BLaER1 treated with 17β-estradiol and CSF1 and Interleukin-3, amounts not matched to agents 10 nM and 100 nM (cell line): Measurements from ENCODE around the gene C2orf49.

Source experiments
- H3K27ac ChIP-seq, 11 experiments: shearing (Covaris generic); formaldehyde crosslinking; 2 replicates each; pipeline ENCODE4 v1.8.1; 2022
- H3K27me3 ChIP-seq, 11 experiments: shearing (Covaris generic); formaldehyde crosslinking; 2 replicates each; pipeline ENCODE4 v1.8.1; 2022
- H3K36me3 ChIP-seq, 11 experiments: shearing (Covaris generic); formaldehyde crosslinking; 2 replicates each; pipeline ENCODE4 v1.8.1; 2022
- H3K4me1 ChIP-seq, 10 experiments: shearing (Covaris generic); formaldehyde crosslinking; 2 replicates each; pipeline ENCODE4 v1.8.1; 2022
- H3K4me2 ChIP-seq, 11 experiments: shearing (Covaris generic); formaldehyde crosslinking; 2 replicates each; pipeline ENCODE4 v1.8.1; 2022
- H3K4me3 ChIP-seq, 10 experiments: shearing (Covaris generic); formaldehyde crosslinking; 2 replicates each; pipeline ENCODE4 v1.8.1; 2022
- H3K9ac ChIP-seq, 11 experiments: shearing (Covaris generic); formaldehyde crosslinking; 2 replicates each; pipeline ENCODE4 v1.8.1; 2022
- H3K9me3 ChIP-seq, 11 experiments: shearing (Covaris generic); formaldehyde crosslinking; replicated peaks in 1 of 11; 2 replicates each; pipeline ENCODE4 v1.8.1; 2022
- H4K20me1 ChIP-seq, 11 experiments: shearing (Covaris generic); formaldehyde crosslinking; 2 replicates each; pipeline ENCODE4 v1.8.1; 2022
- Cebpa-rat ChIP-seq, 11 experiments: shearing (Covaris generic); IDR thresholded peaks; 2 replicates each; pipeline ENCODE4 v1.8.1; 2022

Gene C2orf49

DNA sequence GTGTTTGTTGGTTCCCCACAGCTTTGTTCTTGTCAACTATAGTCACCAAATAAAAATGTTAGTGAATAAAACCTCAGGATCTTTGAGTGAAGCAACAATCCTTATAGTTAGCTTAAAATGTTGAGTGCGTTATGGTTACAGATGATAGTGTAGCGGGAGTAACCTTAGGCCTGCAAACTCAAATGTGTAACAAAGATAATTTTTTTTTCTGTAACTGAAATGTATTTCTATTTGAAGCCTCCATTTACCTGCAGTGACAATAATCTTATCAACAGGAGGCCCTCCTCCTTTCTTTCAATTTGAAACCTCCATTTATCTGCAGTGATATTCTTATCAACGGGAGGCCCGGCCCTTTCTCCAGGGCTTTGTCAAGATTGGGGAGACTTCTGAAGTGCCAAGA lies 3.1 kb upstream of the C2orf49 start:
- Histone ChIP-seq H3K4me3 (no peak overlapping the region), H3K36me3 (peaks cover 1 to 22% (median 11%) of the 10 kb centered on the region in 11 experiments; a peak in 17 of 22 replicates), H3K27me3 (no peaks in the 10 kb centered on the region)

DNA sequence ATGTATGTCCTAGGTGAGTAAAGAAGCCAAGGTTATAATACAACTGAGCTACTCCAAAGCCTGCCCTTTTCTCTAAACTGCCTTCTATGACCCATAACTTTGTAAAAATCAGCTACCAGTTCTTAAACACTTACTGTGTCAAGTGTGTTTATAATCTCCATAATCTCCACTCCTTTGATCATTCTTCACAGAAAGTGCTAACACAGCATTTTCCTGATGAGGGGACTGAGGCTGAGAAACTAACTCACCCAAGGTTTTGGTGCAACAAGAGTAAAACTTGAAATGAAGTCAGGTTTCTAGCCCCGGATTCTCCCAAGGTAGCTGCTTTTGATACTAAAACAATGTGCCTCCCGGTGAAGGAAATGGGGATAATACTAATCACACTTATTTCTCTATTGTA lies 1.9 kb upstream of the C2orf49 start:
- peaks cover 23 to 44% (median 28%) of the 10 kb centered on the region in 10 experiments for H3K4me1 ChIP-seq
- no peaks in the 10 kb centered on the region for H3K9me3 ChIP-seq
- H4K20me1 ChIP-seq: peaks cover 0 to 13% (median 0%) of the 10 kb centered on the region in 11 experiments; a peak in 6 of 22 replicates
- no peak for TF ChIP-seq Cebpa-rat (IDR thresholded peaks at IDR 0.05)
- no peak overlapping the region; a peak in 1 of 22 replicates for H3K4me2 ChIP-seq
- peaks cover 14 to 35% (median 22%) of the 10 kb centered on the region in 11 experiments for H3K36me3 ChIP-seq
- H3K9ac ChIP-seq: peak overlapping the region in 2 of 11 experiments; percentile 11 to 17; a peak in 1 of 22 replicates
- no peak overlapping the region for H3K4me3 ChIP-seq
- no peaks in the 10 kb centered on the region for H3K27me3 ChIP-seq
- no peak overlapping the region for H3K27ac ChIP-seq

More for the DNA sequence above, 3.1 kb upstream of the C2orf49 start:
- H3K4me2 ChIP-seq: no peak overlapping the region; a peak in 1 of 22 replicates
- H3K9me3 ChIP-seq: no peaks in the 10 kb centered on the region
- H3K4me1 ChIP-seq: peaks cover 28 to 47% (median 32%) of the 10 kb centered on the region in 10 experiments
- H3K9ac ChIP-seq: peak overlapping the region in 1 of 11 experiments; percentile 8; a peak in 1 of 22 replicates
- no peak for TF ChIP-seq Cebpa-rat (IDR thresholded peaks at IDR 0.05)
- no peak overlapping the region for H3K27ac ChIP-seq
- peaks cover 0 to 5% (median 0%) of the 10 kb centered on the region in 11 experiments; a peak in 5 of 22 replicates for H4K20me1 ChIP-seq

DNA sequence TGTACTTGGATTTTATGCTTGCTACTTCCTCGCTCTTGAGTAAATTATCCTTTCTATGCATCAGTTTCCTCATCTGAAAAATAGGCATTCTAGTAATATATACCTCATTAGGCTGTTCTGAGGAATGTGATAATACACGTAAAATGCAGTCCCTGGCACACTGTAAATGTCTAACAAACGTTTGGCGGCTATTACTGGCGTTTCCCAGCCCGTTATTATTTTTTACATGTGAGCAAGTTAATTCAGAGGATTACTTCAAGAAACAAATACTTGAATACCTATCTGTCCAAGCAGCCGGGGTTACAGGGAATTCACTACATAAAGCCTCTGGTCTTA lies 586 bp upstream of the C2orf49 start:
- Histone ChIP-seq H3K4me3 (peak overlapping the region; percentile 78 to 97 (median 90)), H3K27me3 (no peaks in the 10 kb centered on the region), H3K9ac (peak overlapping the region; percentile 93 to 99 (median 97)), H3K36me3 (peaks cover 27 to 48% (median 35%) of the 10 kb centered on the region in 11 experiments), H3K4me1 (peaks cover 18 to 39% (median 24%) of the 10 kb centered on the region in 10 experiments), H3K4me2 (peak overlapping the region; percentile 78 to 95 (median 87)), H3K27ac (peak overlapping the region; percentile 95 to 100 (median 98)), H4K20me1 (peaks cover 0 to 14% (median 5%) of the 10 kb centered on the region in 11 experiments; a peak in 6 of 22 replicates), H3K9me3 (no peaks in the 10 kb centered on the region)
- TF ChIP-seq Cebpa-rat (IDR thresholded peaks at IDR 0.05): no peak

DNA sequence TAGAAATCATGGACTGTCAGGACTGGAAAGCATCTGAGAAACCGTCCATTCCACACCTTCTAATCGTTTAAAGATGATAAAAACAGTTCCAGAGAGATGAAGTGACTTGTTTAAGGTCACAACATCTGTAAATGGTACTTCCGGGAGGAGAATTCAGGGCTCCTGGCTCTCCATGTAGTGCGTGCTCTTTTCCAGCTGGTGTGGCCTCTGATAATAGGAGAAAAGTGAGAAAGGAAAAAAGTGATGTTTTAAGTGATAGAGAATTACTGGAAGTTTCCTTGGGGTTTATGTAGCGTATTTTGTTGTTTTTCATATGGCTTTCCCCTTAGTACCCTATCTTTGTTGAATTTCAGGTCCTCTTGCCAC lies 663 bp downstream of the C2orf49 start:
- peaks cover 18 to 39% (median 24%) of the 10 kb centered on the region in 10 experiments for H3K4me1 ChIP-seq
- H3K4me2 ChIP-seq: peak overlapping the region; percentile 75 to 98 (median 94)
- H3K36me3 ChIP-seq: peaks cover 39 to 60% (median 48%) of the 10 kb centered on the region in 11 experiments
- TF ChIP-seq Cebpa-rat (IDR thresholded peaks at IDR 0.05): no peak
- H3K4me3 ChIP-seq: peak overlapping the region; percentile 78 to 97 (median 90)
- peaks cover 0 to 17% (median 6%) of the 10 kb centered on the region in 11 experiments; a peak in 6 of 22 replicates for H4K20me1 ChIP-seq
- no peaks in the 10 kb centered on the region for H3K9me3 ChIP-seq
- H3K27ac ChIP-seq: peak overlapping the region; percentile 95 to 100 (median 98)
- H3K27me3 ChIP-seq: no peaks in the 10 kb centered on the region
- H3K9ac ChIP-seq: peak overlapping the region; percentile 93 to 99 (median 97)

DNA sequence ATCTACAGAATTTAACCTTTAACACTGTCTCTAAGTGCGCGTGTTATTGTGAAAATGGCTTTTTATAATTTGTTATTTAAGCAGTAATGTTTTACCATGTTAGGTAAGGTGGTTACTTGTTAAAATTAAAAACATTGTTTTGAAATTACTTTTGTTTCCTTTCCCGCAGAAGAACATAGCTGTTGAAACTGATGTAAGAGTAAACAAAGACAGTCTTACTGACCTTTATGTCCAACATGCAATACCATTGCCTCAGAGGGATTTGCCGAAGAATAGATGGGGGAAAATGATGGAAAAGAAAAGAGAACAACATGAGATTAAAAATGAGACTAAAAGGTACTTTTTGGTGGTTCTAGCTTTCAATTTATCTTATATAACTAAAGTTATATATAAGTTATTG lies 2.1 kb downstream of the C2orf49 start:
- Histone ChIP-seq H3K9ac (peak overlapping the region in 7 of 11 experiments; percentile 93 to 99 (median 97); a peak in 8 of 22 replicates), H3K27me3 (no peaks in the 10 kb centered on the region), H4K20me1 (peaks cover 0 to 22% (median 6%) of the 10 kb centered on the region in 11 experiments; a peak in 7 of 22 replicates), H3K4me3 (no peak overlapping the region), H3K9me3 (no peaks in the 10 kb centered on the region), H3K4me1 (peaks cover 18 to 37% (median 24%) of the 10 kb centered on the region in 10 experiments), H3K27ac (no peak overlapping the region), H3K36me3 (peaks cover 47 to 63% (median 55%) of the 10 kb centered on the region in 11 experiments), H3K4me2 (peak overlapping the region in 10 of 11 experiments; percentile 75 to 98 (median 94); a peak in 17 of 22 replicates)
- no peak for TF ChIP-seq Cebpa-rat (IDR thresholded peaks at IDR 0.05)

DNA sequence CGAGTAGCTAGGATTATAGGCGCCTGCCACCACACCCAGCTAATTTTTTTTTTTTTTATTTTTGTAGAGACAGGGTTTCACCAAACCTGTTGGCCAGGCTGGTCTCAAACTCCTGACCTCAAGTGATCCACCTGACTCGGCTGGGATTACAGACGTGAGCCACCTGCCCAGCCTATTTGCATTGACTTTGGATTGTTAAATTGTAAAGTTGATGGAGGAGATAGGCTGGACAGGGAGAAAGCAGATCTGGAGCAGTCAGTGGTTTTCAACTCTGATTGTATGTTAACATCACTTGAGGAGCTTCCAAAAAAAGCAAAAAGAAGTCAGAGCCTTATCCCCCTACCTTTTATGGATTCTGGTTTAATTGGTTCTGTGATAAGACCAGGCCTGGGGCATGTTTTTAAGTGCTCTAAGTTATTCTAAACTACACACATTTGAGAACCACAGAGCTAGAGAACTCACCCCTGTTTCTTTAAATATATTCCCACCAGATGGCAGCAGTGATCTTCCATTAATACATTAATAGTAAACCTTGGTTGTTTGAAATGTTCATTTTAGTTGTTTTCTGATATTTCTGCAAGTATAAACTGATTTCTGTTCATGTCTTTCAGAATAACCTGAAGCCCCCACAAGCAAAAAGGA lies 7.5 kb downstream of the C2orf49 start:
- H3K9ac ChIP-seq: no peak overlapping the region; a peak in 1 of 22 replicates
- peaks cover 0 to 4% (median 0%) of the 10 kb centered on the region in 10 experiments; a peak in 2 of 20 replicates for H3K4me1 ChIP-seq
- H3K9me3 ChIP-seq: no peaks in the 10 kb centered on the region
- no peak for TF ChIP-seq Cebpa-rat (IDR thresholded peaks at IDR 0.05)
- H4K20me1 ChIP-seq: peaks cover 0 to 27% (median 6%) of the 10 kb centered on the region in 11 experiments; a peak in 8 of 22 replicates
- H3K4me3 ChIP-seq: no peak overlapping the region
- no peak overlapping the region for H3K27ac ChIP-seq
- H3K36me3 ChIP-seq: peaks cover 88 to 100% (median 97%) of the 10 kb centered on the region in 11 experiments
- H3K4me2 ChIP-seq: no peak overlapping the region
- no peaks in the 10 kb centered on the region for H3K27me3 ChIP-seq

DNA sequence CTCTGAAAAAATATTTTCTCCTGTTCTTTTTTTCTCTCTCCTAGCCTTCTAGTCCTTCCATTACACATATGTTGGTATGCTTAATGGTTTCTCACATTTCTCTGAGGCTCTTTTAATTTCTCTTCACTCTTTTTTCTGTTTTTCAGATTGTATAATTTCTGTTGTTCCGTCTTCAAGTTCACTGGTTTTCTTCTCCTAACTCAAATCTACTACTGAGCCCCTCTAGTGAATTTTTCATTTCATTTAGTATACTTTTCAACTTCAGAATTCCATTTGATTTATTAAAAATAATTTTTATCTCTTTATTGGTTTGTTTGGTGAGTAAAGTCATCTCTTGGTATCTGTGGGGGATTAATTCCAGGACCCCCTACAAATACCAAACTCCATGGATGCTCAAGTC lies 19.8 kb downstream of the C2orf49 start:
- peaks cover 71 to 96% (median 79%) of the 10 kb centered on the region in 11 experiments for H3K36me3 ChIP-seq
- no peaks in the 10 kb centered on the region for H4K20me1 ChIP-seq
- H3K4me3 ChIP-seq: no peak overlapping the region
- H3K9me3 ChIP-seq: peaks cover 22 to 33% (median 29%) of the 10 kb centered on the region in 11 experiments
- no peak for TF ChIP-seq Cebpa-rat (IDR thresholded peaks at IDR 0.05)
- H3K9ac ChIP-seq: no peak overlapping the region
- H3K4me2 ChIP-seq: no peak overlapping the region
- H3K27ac ChIP-seq: no peak overlapping the region
- H3K27me3 ChIP-seq: no peaks in the 10 kb centered on the region
- peaks cover 0 to 6% (median 0%) of the 10 kb centered on the region in 10 experiments; a peak in 2 of 20 replicates for H3K4me1 ChIP-seq

DNA sequence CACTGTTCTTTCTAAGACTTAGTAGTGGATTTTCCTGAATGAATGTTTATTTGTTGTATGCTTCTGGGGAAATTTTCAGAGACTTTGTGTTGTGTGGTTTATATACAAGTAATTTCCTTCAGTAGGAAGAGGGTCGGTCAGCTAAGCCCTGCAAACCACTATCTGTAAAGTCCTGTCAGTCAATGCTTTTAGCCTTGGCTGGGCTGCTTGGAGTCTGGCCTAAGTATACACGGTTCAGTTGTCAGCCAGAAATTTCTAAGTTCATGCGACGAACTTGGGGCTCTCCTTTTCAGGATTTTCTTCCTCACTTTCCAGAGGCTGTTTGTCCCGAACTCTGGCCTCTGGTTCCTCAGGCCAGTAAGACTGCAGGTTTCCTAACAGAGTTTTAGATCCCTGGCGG lies 21.3 kb downstream of the C2orf49 start:
- Histone ChIP-seq H3K36me3 (peaks cover 57 to 81% (median 67%) of the 10 kb centered on the region in 11 experiments), H3K4me2 (no peak overlapping the region), H3K9ac (no peak overlapping the region), H3K9me3 (peaks cover 22 to 33% (median 29%) of the 10 kb centered on the region in 11 experiments), H3K4me1 (peaks cover 0 to 12% (median 0%) of the 10 kb centered on the region in 10 experiments; a peak in 6 of 20 replicates), H3K27ac (no peak overlapping the region), H4K20me1 (peaks cover 0 to 5% (median 0%) of the 10 kb centered on the region in 11 experiments; a peak in 2 of 22 replicates), H3K4me3 (no peak overlapping the region), H3K27me3 (no peaks in the 10 kb centered on the region)
- TF ChIP-seq Cebpa-rat (IDR thresholded peaks at IDR 0.05): no peak
